ENCODE data around the gene ST8SIA2.

- TF ChIP-seq ZNF311 (tag by site-specific recombination; IDR thresholded peaks at IDR 0.05; ENCODE audit: borderline replicate concordance) (no peak), ZNF121 (tag by site-specific recombination; IDR thresholded peaks at IDR 0.05) (no peak)
Measured at GRCh38 chr15:92376109-92376508, 17.6 kb upstream of the ST8SIA2 start.
